ENCODE measurements around the gene HOXB6. TPM values are rescaled to one million over a fixed set of nuclear protein-coding genes. Genes with fewer than 3 reads are reported as not detected.

The HOXB6 gene
- total RNA-seq, 1 experiment from 2014 or later = 40.2 TPM

DNA sequence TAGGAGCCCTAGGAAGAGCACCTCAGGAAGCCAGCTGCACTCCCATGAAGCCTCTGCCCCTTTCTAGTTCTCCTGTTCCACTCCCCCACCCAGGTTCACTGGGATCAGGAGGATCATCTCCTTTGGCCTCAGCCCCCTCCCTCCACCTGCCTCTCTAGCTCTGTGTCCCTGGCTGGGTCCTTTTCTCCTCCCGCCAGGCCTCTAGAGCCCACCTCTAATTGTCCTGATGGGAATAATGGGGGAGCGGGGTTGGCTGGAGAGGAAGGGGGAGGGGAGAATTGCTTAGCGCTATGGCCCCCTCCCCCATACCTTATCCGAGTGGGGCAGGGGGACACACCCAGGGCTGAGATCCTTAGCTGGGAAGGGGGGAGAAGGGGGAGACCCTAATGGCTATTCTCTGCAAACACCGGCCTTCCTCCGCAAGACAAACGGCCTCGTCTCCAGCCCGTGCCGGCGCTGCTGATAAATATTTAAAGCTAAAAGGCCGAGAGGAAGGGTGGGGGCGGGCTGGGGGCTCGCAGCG, 5.0 kb upstream of the HOXB6 start:
- DNase-seq (ENCODE audit: low spot score) = peak; percentile 8

DNA sequence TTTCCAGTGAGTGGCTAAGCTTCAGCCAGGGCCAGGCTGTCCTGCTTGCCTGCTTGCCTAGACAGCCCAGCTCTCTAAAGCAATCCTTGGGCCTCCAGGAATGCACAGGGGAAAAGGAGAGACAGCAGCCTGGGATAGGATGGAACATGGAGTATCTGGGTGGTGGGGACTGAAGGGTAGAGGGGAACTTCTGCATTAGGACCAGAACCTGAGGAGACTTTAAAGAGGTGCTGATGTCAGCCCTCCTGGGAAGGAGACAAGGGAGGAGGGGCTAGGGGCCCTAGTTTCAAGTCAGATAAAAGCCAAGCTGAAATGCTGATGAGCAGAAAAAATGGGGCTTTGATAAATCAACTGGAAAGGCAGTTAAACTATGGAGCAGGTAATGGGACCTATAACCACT, 4.2 kb upstream of the HOXB6 start:
- DNase-seq (ENCODE audit: low spot score) = peak; percentile 14

DNA sequence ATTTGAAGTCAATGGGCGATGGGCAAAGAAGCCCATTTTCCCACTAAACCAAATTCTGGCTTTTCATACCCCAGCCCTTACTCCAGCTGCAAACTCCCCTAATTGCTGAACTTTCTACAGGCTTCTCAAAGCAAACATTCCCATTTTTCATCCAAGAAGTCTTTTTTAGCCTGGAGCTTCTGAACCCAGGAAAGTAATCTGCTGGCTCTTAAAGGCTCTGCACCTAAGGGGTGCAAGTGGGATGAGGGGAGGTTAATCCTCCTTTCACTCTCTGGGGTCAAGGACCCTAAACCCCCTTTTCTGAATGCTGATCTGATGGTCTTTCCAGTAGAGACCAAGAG, 3.7 kb upstream of the HOXB6 start:
- no peak for DNase-seq (ENCODE audit: low spot score)

DNA sequence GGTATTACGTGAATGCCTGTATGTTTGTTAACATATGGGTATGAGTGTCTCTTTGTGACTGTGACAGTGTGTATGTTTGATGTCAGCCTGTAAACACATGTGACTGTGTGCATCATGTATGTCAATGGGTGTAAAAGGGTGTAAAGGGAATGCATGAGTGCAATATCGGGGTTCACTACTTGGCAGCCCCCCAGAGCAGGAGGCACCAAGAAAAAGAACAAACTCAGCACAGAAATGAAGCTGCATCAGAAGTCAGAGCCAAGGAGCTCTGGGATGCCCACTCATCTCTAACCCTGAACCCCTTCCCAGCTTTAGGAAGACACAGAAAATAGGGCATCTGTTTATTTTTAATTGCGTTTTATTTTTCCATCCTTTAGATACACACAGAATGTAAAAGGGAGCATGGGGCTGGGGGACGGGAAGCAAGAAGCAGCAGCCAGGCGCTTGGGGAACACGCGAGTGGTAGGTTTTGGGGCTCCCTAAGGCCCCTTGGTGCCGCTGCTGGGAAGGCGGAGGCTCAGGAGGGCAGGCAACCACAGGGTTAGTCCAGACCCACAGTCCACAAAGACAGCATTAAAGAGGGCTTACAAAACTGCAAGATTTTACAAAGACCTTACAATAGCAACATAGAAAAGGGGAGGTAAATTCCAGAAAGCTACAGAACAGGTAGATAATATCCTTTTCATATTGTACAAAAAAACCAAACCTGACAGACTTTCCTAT, 2.3 kb upstream of the HOXB6 start:
- no peak for DNase-seq (ENCODE audit: low spot score)

DNA sequence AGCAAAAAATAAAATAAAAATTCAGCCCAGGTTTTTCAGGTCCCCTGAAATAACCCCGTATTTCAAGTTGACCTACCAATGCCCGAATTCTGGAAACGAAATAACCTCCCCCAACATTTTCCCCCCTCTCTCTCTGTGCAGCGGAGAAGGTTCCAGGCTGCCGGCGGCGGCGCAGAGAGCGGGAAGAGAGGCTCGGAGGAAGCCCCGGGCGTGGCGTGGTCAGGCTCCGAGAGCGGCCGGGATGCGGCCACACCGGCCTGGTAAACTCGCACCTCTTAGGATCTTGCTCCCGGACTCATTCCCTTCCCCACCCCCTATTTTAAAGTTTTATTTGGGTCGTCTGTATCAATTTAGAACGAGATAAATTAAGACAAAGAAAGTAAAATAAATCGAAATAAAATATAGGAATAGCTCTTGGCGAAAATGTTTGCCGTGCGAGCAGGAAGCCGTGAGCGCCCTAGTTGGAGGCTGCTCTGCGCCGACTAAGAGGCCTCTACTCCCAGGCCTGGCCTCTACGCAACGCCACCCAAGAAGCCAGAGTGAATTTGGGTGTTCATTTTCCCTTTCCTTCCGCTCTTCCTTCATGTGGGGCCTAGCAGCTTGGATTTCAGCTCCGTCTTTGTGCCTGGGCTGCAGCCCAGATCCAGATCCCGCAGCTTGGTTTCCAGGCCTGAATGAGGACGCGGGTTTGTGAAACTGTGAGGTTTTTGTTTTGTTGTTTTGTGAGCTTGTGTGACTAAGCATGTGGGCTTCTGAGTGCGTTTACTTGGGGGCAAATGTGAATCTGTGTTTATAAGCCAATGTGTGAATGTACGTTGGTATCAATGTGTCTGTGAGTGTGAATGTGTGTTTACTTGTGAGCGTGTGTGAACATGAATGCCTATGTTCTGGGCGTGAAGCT, 1.5 kb upstream of the HOXB6 start:
- DNase-seq (ENCODE audit: low spot score) = no peak

DNA sequence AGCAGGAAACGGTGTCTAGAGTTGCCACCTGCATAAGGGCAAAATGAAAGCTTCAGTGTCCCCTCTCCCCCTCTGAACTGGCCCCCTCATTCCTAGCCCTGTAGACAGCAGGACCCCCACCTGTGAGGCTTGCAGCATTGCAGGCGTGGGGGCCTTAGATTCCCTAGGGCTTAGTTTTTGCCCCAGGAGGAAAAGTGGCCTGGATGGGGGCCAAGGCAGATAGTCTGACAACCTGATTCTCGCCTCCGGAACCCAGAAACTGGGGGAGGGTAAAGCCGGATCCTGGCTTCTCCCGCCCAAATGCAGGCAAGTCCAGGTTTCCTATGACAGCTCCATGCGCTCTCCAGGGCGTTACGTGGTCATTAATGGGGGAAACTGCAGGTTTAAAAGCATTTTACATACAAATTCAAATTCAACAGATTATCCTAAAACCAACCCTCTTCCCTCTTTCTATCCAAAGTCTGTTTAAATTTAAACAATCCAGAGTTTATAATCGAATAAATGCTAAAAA, 678 bp upstream of the HOXB6 start:
- peak; percentile 82 for DNase-seq (ENCODE audit: low spot score)

DNA sequence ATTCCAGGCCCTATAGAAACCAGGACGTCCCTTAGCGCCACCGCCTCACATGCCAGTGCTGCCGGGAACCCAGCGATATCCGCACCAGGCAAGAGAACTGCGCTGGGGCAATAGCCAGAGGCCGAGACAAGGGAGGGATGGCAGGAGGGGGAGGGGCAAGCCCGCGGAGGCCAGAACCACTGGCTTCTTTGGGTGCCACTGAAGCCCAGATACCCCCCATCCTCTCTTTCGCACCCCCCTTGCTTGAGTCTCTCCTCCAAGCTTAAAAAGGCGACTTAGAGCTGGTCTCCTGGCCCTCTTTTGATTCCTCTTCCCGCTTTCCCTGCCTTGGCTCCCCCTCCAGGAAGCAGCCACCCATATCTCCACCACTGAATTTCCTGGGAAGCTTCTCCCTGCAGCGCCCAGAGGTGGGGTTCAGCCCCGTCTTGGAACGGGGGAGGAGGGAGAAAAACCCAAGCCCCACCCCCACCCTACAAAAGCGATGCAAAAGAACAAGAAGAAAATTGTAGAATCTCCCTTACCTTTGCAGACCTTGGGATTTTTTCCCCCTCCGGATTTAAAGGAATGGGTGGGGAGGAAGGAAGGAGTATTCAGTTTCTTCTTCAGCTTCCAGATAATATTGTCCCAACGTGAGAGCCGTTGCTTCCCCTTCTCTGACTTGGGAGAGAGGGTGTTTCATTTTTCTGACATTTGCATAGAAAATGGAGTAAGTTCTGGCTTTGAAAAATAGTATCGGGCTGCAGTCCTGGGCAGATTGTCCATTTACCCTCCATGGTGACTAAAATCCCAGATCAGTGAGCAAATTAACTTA, 622 bp downstream of the HOXB6 start:
- DNase-seq (ENCODE audit: low spot score) = peak; percentile 59

DNA sequence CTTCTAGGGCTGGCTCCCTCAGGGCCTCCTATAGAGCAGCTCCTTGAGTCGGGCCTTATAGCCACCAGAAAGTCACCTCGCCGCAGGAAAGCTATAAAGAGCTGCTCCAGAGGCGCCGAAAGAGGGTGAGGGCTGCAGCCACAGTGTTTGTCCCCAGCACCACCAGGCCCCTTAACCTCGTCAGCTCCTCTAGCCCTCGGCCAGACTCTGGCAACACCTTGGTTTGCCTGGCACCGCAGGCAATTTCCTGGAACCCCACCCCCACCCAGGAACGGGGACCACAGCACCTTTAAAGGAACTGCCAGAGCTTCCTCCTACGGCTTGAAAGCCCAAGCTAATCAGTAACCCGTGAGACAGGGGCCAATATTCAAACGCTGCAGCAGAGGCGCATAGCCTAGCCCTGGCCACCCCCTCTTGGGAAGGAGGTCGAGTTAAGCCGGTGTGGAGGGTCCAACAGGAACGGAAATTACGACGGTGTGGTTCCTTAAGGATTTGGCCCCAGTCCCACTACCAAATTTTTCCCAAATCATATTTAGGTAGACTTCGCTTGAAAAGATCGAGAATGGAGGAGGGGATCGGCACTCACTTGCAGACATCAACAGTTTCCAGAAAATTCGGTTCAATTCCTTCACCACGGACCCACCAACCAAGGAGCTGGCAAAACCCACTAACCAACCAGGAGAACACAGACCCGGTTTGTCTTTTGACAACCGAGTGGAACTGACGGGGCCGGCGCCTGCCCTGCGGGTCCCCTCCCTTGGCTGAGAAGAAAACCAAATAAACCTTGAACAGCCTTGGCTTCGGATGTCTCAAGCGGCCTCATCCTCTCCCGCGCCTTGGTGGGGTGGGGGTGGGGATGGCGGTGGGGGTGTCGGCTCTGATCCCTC, 3.0 kb downstream of the HOXB6 start:
- DNase-seq (ENCODE audit: low spot score) = peak; percentile 52

DNA sequence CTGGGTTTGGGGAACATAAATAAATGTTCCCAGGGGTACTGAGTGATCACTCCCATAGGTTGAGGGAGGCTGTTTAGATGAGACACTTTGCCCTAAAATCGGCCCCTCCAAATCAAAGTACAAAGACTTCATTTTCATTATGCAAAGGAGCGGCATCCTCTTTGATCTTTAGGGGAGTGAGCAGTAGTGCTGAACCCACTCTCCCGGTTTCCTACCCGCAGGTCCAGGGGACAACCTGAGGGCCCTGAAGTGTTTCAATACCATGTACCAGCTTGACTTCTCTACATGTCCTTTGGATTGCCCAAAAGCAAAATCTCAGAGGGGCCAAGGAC, 3.6 kb downstream of the HOXB6 start:
- DNase-seq (ENCODE audit: low spot score) = no peak

DNA sequence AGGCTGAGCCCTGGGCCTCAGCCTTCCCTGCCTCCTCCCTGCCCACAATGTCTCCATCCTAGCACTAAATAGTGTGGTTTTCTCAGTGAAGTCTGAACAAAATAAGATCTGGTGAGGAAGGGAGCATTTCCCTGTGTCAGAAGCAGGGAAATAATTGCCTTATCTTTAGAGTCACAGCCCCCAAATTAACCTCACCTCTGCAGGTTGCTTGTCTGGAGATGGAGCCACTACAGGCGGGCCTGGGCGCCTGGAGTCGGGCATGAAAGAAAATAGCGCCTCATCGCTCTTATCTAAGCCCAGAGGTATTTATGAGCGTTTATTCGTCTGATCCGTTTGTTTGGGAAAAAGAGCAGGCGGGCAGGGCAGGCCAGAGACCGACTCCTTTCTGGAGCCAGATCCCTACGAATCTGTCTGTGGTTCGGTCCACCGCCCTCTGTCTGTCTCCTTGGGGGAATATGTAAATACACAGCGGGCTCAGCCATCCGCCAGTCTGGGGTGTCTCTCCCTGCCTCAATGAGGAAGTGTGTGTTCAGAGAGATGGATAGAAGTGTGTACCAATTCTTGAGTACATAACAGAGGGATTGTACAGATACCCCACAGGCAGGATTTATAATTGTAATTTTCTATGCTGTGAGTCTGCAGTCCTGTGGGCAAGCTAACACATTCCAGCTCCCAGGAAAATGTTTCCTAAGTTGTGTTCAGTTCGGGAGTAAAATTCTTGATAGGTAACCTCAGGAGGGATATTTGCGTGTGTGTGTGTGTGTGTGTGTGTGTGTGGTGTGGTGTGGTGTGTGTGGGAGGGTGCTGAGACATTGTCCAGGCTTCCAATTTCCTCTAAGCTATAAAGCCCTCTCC, 4.3 kb downstream of the HOXB6 start:
- DNase-seq (ENCODE audit: low spot score) = peak; percentile 58

DNA sequence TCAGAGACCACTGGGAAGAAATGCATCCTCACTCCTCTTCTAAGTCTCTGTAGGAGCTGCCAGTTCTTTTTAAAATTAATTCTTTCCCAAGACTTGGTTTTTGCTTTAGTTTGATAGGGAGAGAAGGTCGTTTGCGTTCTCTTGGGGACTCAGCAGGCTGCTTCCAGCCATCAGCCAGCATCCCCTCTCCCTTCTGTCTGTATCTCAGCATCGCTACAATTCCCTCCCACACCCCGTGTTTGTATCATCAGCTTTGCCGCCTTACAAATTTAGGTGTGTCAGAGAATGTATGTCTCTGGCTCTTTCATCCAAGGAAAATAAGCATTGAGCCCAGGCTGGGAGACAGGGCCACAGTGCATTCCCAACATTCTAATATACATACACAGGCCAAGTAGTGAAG, 5.4 kb downstream of the HOXB6 start:
- no peak for DNase-seq (ENCODE audit: low spot score)

DNA sequence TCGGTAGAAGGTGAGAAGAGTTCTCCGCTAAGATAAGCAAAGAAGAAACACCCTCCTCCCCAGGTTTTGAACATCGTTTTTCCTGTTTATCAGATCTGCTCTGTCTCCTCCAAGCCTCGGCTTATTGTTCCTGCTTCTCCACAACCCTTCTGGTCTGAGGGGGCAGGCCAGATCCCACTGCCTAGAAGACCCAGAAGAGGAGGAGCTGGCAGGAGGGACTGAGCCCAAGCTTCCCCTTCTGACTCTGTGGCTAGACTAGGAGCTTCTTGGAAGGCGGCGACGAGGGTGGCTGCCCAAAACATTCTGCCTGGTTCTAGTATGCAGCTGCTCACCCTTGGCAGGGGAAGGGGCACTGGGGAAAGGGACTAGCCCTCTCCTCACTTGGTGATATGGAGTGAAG, 6.0 kb downstream of the HOXB6 start:
- peak; percentile 40 for DNase-seq (ENCODE audit: low spot score)

DNA sequence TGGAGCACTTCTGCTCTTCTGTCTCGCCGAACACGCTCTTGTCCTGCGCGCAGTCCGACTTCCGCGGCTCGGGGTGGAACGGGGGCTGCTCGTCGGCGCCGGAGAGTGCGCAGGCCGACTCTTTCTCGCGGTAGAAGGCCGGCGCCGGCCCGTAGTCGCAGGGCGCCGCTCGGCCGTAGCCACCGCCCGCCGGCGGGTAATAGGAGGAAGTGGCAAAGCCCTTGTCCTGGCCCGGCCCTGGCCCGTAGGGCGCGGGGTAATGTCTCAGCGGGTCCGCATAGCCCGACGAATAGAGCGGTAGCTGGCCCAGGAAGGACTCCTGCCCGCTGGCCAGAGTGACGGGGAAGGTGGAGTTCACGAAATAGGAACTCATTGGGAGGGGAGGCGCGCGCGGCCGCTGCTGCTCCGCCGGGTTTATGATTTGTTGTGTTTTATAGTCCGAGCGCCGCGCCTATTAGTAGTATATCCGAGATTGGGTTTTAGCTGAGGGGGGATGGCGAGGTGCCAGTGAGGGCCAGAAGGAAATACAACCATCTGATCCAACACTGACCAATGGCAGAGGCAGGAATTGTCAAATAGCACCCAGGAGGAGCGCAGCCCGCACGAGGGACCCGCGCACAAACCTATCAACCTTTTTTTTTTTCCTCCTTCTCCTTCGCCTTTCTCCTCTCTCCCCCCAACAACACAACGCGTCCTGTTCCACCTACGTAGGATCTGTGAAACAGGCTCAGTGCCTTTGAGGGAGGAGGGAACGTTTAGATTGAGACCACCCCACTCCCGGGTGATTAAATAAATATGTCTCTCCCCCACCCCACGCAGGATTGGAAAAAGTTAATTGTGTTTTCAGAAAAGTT, 6.8 kb downstream of the HOXB6 start:
- DNase-seq (ENCODE audit: low spot score) = peak; percentile 91

DNA sequence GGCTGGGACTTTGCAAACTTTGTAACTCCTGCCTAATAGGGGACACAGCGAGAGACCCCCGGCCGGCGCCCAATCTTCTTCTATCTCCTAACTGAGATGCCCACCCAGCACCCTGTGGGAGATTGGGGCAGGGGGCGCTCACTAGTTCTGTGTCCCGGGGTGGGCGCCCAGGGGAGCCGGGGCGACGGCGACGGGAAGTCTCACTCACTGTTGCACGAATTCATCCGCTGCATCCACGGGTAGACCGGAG, 7.3 kb downstream of the HOXB6 start:
- no peak for DNase-seq (ENCODE audit: low spot score)

DNA sequence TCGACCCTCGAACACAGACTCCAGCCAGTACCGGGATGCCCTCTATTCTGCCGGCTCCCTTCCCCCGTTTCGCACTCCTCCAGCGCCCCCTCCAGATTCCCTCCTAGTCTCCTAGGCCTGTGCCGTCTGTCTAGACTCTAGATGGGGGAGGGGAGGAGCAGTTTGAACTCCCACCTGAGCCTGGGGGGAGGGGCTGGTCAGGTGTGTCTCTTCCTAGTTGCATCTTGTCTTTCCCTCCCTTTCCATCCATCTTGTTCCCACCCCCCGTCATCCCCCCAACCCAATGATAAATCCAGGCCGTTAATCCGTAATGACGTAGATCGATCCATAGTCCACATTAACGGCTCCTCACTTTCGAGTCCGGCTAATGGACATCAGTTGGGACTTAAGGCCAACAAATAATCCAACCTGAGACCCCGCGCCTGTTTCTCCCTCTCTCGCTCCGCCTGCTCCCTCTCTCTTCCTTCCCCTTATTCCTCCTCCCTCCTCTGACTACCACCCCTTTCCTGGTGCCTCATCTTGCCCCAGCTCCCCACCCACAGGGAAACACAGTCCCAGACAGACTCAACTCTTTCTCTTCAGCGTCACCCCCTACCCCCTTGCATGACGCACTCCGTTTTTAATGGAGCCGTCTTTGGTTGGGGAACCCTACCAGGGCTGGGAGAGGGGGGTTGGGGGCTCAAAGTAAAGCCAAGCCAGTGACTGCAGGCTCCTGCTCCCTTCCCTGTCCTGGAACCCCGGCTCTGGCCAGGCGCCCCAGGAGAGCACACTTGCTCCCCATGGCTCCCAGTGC, 7.9 kb downstream of the HOXB6 start:
- DNase-seq (ENCODE audit: low spot score) = peak; percentile 83

DNA sequence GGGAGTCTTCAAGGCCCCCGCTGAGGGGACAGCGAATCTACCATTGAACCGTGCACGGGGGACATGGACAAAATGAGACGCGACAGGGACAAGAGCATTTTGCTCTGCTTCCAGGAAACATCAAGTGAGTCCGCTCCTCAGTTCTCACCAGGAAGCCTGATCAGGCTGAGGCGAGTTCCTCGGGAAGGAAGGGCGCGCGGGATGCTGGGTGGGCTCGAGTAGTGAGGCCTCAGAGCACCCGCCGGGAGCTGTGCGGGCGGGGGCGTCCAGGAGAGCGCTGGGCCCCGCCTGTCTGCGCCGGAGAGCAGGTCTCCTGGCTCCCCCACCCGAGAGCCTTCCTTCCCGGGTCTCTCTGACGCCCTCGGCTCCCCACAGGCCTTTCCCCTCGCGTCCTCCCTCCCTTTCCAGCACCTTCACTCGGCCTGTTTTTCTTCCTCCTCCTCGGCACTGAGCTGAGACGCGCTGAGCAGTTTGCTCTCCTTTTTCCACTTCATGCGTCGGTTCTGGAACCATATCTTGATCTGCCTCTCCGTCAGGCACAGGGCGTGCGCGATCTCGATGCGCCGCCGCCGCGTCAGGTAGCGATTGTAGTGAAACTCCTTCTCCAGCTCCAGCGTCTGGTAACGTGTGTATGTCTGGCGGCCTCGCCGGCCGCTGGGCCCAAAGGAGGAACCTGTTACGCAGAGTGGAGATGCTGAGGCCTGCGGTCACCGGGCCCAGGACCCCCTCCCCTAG, 8.6 kb downstream of the HOXB6 start:
- peak; percentile 53 for DNase-seq (ENCODE audit: low spot score)

DNA sequence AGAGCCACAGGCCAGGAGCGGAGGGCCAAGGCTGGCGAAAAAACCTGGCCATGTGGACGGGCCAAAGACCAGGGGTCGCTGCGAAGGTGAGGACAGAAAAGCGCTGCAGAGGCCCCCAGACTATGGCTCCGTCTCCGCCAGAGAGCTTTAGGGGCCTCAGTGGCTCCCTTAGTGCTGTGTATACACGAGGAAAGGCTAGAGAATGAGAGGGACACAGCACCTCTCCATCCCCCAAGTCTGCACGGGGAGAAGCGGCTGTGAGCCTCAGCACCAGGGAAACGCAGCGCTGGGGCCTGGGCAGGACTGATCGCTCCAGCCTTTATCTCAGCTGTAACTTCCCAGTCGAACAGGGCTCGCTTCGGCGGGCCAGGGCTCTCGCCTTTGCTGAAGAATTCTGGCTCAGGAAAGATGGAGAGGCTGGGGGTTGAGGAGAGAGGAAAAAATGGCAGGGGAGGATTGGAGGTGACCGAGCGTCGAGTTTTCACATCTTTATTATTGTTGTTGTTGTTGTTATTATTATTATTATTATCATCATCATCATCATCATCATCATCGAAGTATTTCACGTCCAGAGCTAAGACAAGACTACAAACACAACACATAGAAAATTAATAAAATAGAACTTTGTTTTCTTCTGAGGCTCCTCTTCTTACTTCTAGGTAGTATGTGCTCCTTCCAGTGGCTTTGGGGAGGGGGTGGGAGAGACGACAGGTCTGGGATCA, 9.3 kb downstream of the HOXB6 start:
- peak; percentile 39 for DNase-seq (ENCODE audit: low spot score)

All from A172 (cell line).